KMS-11 (cell line): ENCODE data around the gene PRSS53.

ENCODE experiments used
- H2AFZ ChIP-seq: fragments of 200-600 bp; sonication (generic); 2 replicates; pipeline ENCODE4 v1.6.1; 2016; ENCODE audit warnings: antibody characterized with exemption, mixed run types, low read depth
- H3K27ac ChIP-seq: fragments of 200-600 bp; sonication (generic); 2 replicates; pipeline ENCODE4 v1.6.1; 2016; ENCODE audit warnings: mild to moderate bottlenecking, mixed run types
- H3K27me3 ChIP-seq: fragments of 200-600 bp; sonication (generic); 2 replicates; pipeline ENCODE4 v1.6.1; 2017; ENCODE audit warnings: mild to moderate bottlenecking, low read depth, mixed run types, moderate library complexity; ENCODE audit not compliant: insufficient read depth
- H3K36me3 ChIP-seq: fragments of 200-600 bp; sonication (generic); 2 replicates; pipeline ENCODE4 v1.6.1; 2017; ENCODE audit warnings: mild to moderate bottlenecking, mixed run types; ENCODE audit not compliant: insufficient read depth
- H3K4me1 ChIP-seq: fragments of 200-600 bp; sonication (generic); 2 replicates; pipeline ENCODE4 v1.6.1; 2016; ENCODE audit warnings: mild to moderate bottlenecking, low read depth, mixed run types; ENCODE audit not compliant: poor library complexity, severe bottlenecking
- H3K4me2 ChIP-seq: fragments of 200-600 bp; sonication (generic); 2 replicates; pipeline ENCODE4 v1.7.0; 2016; ENCODE audit warnings: mild to moderate bottlenecking, mixed run types
- H3K4me3 ChIP-seq: fragments of 200-600 bp; sonication (generic); IDR thresholded peaks from 2 replicates; pipeline ENCODE4 v1.6.1; 2017; ENCODE audit warnings: low read depth, low read length, mixed read lengths; ENCODE audit not compliant: insufficient read depth
- H3K79me2 ChIP-seq: fragments of 200-600 bp; sonication (generic); 2 replicates; pipeline ENCODE4 v1.6.1; 2016; ENCODE audit warnings: low read depth, mixed run types; ENCODE audit not compliant: insufficient read depth
- H3K9ac ChIP-seq: fragments of 200-600 bp; sonication (generic); 2 replicates; pipeline ENCODE4 v1.6.1; 2016; ENCODE audit warnings: mild to moderate bottlenecking, mixed run types
- H4K20me1 ChIP-seq: fragments of 200-600 bp; sonication (generic); 2 replicates; pipeline ENCODE4 v1.6.1; 2016; ENCODE audit warnings: mild to moderate bottlenecking, mixed run types; ENCODE audit not compliant: insufficient read depth
- TF ChIP-seq, protein P1 (sequence below): fragments of 200-600 bp; sonication (generic); conservative IDR thresholded peaks from 2 replicates; pipeline ENCODE4 v1.6.1; 2017; ENCODE audit warnings: low read depth, mild to moderate bottlenecking, antibody characterized with exemption, low read length, moderate library complexity, mixed read lengths

The PRSS53 gene

DNA sequence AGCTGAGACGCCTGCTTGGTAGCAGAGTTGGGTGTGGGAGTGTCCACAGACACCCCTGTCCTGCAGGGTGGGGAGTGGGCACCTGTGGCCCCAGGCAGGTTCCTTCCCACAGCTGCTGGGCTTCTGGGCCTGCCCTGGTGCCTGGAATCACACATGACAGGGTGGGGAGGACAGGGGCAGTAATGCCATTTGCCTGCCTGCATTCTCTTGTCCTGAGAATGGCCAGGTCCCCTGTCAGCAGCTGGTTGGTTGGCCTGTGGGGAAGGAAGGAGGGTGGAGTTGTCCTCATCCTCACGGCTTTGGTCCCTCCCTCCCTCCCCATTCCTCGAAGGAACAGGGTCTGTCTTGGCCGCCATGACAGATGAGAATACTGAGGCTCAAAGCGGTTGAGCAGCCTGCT, 5.2 kb downstream of the PRSS53 start:
- Histone ChIP-seq H2AFZ (no peak overlapping the region), H3K27ac (no peak overlapping the region), H3K36me3 (no peaks in the 10 kb centered on the region; the same call in 1 of the 2 replicates), H3K27me3 (no peaks in the 10 kb centered on the region), H3K4me3 (no peak overlapping the region), H4K20me1 (no peaks in the 10 kb centered on the region), H3K4me2 (no peak overlapping the region), H3K79me2 (no peaks in the 10 kb centered on the region), H3K4me1 (no peaks in the 10 kb centered on the region), H3K9ac (no peak overlapping the region)
- TF ChIP-seq, protein P1, sequence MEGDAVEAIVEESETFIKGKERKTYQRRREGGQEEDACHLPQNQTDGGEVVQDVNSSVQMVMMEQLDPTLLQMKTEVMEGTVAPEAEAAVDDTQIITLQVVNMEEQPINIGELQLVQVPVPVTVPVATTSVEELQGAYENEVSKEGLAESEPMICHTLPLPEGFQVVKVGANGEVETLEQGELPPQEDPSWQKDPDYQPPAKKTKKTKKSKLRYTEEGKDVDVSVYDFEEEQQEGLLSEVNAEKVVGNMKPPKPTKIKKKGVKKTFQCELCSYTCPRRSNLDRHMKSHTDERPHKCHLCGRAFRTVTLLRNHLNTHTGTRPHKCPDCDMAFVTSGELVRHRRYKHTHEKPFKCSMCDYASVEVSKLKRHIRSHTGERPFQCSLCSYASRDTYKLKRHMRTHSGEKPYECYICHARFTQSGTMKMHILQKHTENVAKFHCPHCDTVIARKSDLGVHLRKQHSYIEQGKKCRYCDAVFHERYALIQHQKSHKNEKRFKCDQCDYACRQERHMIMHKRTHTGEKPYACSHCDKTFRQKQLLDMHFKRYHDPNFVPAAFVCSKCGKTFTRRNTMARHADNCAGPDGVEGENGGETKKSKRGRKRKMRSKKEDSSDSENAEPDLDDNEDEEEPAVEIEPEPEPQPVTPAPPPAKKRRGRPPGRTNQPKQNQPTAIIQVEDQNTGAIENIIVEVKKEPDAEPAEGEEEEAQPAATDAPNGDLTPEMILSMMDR, result no peak

DNA sequence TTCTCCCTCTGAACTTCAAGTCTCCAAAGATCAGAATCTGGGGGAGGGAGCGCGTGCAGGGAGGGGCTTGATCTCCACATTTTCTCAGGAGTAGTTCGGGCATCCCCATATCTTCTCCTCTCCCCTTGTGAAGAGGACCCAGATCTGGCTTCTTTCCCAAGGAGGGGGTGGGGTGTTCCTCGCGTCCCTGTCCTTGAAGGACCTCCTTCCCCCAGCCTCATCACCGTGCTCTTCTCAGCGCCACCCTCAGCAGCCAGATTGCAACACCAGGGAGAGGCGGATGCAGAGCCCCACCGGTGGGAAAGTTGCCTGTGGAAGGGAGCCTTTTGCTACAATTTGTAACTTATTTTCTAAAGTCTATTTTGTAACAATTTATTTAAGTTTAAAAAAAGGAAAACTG, 5.7 kb downstream of the PRSS53 start:
- no peak overlapping the region for H3K4me3 ChIP-seq
- no peaks in the 10 kb centered on the region; the same call in 1 of the 2 replicates for H3K36me3 ChIP-seq
- H4K20me1 ChIP-seq, result no peaks in the 10 kb centered on the region
- H3K79me2 ChIP-seq, result 0 out of 2 replicates have a peak, but pooled peaks cover 3% of the 10 kb centered on the region
- TF ChIP-seq, protein P1, result no peak
- no peak overlapping the region for H3K27ac ChIP-seq
- no peaks in the 10 kb centered on the region for H3K27me3 ChIP-seq
- no peak overlapping the region for H3K4me2 ChIP-seq
- H3K9ac ChIP-seq, result no peak overlapping the region
- H3K4me1 ChIP-seq, result no peaks in the 10 kb centered on the region
- H2AFZ ChIP-seq, result no peak overlapping the region

DNA sequence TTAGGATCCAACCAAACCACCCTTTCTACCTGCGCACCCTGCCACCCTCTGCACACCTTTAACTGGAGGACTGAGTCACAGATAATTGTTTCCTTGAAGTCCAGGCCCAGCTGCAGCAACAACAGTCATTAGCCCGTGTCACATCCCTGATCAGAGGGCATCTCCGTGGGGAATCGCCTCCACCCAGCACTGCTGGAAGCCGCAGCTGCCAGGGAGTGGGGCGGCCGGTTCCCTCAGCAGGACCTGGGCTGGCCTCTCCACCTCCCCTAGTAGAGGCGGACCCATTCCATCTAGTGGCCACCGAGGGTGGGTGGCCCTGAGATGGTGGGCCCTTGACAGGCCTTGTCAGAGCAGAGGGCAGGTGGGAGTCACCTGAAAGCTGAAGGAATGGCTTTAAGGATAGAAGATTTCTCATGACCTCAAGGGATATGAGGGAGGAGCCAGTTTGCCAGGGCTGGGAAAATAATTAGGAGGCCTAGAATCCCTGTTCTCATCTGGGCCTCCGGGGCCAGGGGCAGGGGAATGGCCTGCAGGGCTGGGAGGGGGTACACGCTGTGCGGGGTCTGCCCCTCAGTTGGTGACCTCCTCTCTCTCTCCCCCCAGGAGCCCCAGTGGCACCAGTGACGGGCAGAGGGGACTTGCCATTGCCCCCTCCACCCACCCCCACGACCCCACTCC, 6.2 kb downstream of the PRSS53 start:
- H3K4me2 ChIP-seq, result no peak overlapping the region
- no peak overlapping the region for H3K9ac ChIP-seq
- H3K36me3 ChIP-seq, result no peaks in the 10 kb centered on the region; the same call in 1 of the 2 replicates
- H3K27ac ChIP-seq, result no peak overlapping the region
- no peaks in the 10 kb centered on the region for H3K4me1 ChIP-seq
- H3K27me3 ChIP-seq, result no peaks in the 10 kb centered on the region
- peaks cover 8% of the 10 kb centered on the region; the same call in 1 of the 2 replicates for H3K79me2 ChIP-seq
- no peak overlapping the region for H3K4me3 ChIP-seq
- TF ChIP-seq, protein P1, result no peak
- H2AFZ ChIP-seq, result no peak overlapping the region
- no peaks in the 10 kb centered on the region for H4K20me1 ChIP-seq

DNA sequence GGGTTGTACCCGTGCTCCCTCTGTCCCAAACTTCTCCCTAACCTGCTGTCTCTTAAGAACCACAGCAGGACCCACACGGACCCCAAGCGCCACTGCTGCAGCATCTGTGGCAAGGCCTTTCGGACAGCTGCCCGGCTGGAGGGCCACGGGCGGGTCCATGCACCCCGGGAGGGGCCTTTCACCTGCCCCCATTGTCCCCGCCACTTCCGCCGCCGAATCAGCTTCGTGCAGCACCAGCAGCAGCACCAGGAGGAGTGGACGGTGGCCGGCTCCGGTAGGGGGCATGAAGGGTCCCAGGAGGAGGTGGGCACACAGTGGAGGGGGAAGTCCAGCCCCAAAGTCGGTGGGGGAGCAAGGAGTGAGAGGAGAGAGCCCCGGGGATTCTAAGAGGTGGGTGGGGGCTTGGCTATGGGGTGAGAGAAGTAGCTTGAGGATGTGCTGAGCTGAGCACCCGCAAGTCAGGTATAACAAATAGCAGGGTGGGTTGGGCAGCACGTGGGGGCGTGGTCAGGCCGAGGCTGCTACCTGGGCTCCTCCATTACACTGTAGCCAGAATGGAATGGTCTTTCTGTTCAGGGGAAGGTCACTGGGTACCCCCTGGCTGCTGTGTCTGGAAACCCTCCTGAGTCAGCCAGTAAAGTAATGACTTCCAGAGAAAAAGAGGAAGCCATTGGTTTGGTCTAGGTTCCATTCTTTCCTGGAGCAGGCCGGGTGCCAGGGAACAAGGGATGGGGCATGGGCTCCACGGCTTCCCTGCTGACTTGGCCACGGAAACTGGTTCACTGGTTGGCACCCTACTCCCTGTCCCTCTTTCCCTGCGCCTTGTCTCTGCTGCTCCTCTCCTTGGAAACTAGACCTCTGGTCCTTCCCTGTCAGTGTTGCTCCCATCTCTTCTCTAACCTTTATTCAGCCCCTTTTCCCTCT, 7.1 kb downstream of the PRSS53 start:
- no peaks in the 10 kb centered on the region; the same call in 1 of the 2 replicates for H3K36me3 ChIP-seq
- no peaks in the 10 kb centered on the region for H4K20me1 ChIP-seq

More for the DNA sequence above, 7.1 kb downstream of the PRSS53 start:
- peaks cover 16% of the 10 kb centered on the region; the same call in 1 of the 2 replicates for H3K79me2 ChIP-seq
- no peak overlapping the region for H3K9ac ChIP-seq
- TF ChIP-seq, protein P1, result no peak
- no peak overlapping the region for H3K4me2 ChIP-seq
- H3K4me1 ChIP-seq, result no peaks in the 10 kb centered on the region
- no peak overlapping the region for H3K4me3 ChIP-seq
- H3K27me3 ChIP-seq, result no peaks in the 10 kb centered on the region
- H3K27ac ChIP-seq, result no peak overlapping the region
- no peak overlapping the region for H2AFZ ChIP-seq
